Endodermal cell (in vitro differentiated cells): ENCODE data around the gene KRT6A. TPM values are rescaled to one million over a fixed set of nuclear protein-coding genes. Genes with fewer than 3 reads are reported as not detected.

ENCODE experiments used
- DNase-seq: peaks from one replicate; pipeline ENCODE4 v3.0.0-alpha.2; 2017
- H3K27ac ChIP-seq: 2 replicates; pipeline ENCODE4 v1.5.1; 2013; ENCODE audit warnings: mild to moderate bottlenecking, low read depth, low read length, moderate library complexity
- H3K27me3 ChIP-seq: 2 replicates; pipeline ENCODE4 v1.6.1; 2013; ENCODE audit warnings: mild to moderate bottlenecking, low read length, moderate library complexity; ENCODE audit not compliant: insufficient read depth, control insufficient read depth, poor library complexity, severe bottlenecking
- H3K36me3 ChIP-seq: 2 replicates; pipeline ENCODE4 v1.7.0; 2013; ENCODE audit warnings: mild to moderate bottlenecking, low read length, moderate library complexity; ENCODE audit not compliant: control insufficient read depth, insufficient read depth
- H3K4me1 ChIP-seq: one replicate; pipeline ENCODE4 v1.7.0; 2013; ENCODE audit warnings: low read length; ENCODE audit not compliant: control insufficient read depth, insufficient read depth
- H3K4me3 ChIP-seq: 2 replicates; pipeline ENCODE4 v1.5.1; 2013; ENCODE audit warnings: mild to moderate bottlenecking, low read length, moderate library complexity
- H3K9ac ChIP-seq: 2 replicates; pipeline ENCODE4 v1.6.1; 2013; ENCODE audit warnings: mild to moderate bottlenecking, low read length, moderate library complexity; ENCODE audit not compliant: poor library complexity, severe bottlenecking; ENCODE audit errors: extremely low read depth
- H3K9me3 ChIP-seq: 2 replicates; pipeline ENCODE4 v1.6.1; 2013; ENCODE audit warnings: mild to moderate bottlenecking, low read length, moderate library complexity; ENCODE audit not compliant: control insufficient read depth
- H3K27ac Mint-ChIP-seq: 2 replicates; pipeline ENCODE4 v1.8.0; 2020; ENCODE audit warnings: mixed read lengths
- H3K27me3 Mint-ChIP-seq: 2 replicates; pipeline ENCODE4 v1.8.0; 2021; ENCODE audit warnings: mild to moderate bottlenecking, mixed read lengths; ENCODE audit not compliant: insufficient read depth
- H3K36me3 Mint-ChIP-seq: 2 replicates; pipeline ENCODE4 v1.8.0; 2020; ENCODE audit warnings: low read depth, mixed read lengths
- H3K4me1 Mint-ChIP-seq: 2 replicates; pipeline ENCODE4 v1.8.0; 2020; ENCODE audit warnings: mixed read lengths
- H3K4me3 Mint-ChIP-seq: 2 replicates; pipeline ENCODE4 v1.8.0; 2020; ENCODE audit warnings: mild to moderate bottlenecking, moderate library complexity, mixed read lengths
- H3K9me3 Mint-ChIP-seq: 2 replicates; pipeline ENCODE4 v1.8.0; 2020; ENCODE audit warnings: mild to moderate bottlenecking, mixed read lengths
- WGBS, 2 experiments: methylation state at CpG; one replicate each; pipeline versions ENCODE4 v1.1.5 to v1.1.7; 2013; ENCODE audit warnings: missing lambda C conversion rate in 2 of 2, mixed read lengths in 1 of 2; ENCODE audit not compliant: insufficient coverage in 1 of 2, insufficient read length in 1 of 2; 5-methylcytosine and 5-hydroxymethylcytosine counted together
- total RNA-seq, 2 donors: library from RNA; stranded (reverse); fragmentation: NEBNext Ultra II Directional in 1 of 2; extraction: Animal tissue kit (Norgen Biotek cat#: 25700) in 1 of 2; gene quantifications; 2 replicates in 1 of 2; 3 replicates in 1 of 2; pipeline ENCODE4 v1.2.1, GENCODE V29; 2021
- TF ChIP-seq, protein P1 (sequence below): fragments of 200-600 bp; sonication (generic); conservative IDR thresholded peaks from 2 replicates; pipeline ENCODE4 v1.5.0; 2021; ENCODE audit warnings: antibody characterized with exemption, mild to moderate bottlenecking

The KRT6A gene
- total RNA-seq, 2 donors from 2014 or later, result not detected

DNA sequence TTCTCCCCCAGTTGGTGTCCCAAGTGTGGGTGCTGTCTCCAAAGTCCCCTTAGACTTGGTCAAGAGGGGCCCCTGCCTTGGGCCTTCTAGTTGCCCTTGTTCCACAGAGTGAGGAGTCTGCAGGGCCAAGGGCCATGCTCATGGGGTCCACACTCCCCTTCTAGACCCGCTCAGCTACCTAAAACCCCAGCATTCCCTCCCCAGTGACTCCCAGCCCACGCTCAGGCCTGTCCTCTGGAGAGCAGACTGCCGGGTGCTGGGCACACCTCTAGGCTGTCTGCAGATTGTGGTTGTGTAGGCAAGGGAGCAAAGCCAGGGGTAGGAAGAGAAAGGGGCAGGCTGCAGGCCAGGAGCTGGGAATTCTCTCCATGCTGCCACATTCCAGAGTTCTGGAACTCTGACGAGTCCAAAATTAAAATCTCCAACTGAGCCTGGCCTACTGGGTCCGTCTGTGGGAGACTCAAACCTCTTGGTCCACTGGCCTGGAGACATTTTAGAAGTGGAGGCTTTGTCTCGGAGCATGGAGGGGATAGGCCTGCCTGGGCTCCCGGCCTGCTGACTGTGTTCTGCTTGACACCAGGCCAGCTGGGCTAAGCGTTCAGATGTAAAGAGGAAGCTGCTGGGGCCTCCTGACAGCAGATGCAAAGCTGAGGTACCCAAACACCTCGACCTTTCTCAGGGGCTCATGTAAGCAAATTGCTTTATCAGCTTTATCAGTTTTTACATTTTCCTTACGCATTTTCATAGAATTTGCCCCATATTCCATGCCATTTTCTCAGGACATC lies 40.8 kb upstream of the KRT6A start:
- Mint-ChIP-seq H3K36me3 (no peaks in the 10 kb centered on the region), H3K9me3 (no peaks in the 10 kb centered on the region), H3K27me3 (peaks cover 4% of the 10 kb centered on the region), H3K27ac (no peak overlapping the region), H3K4me1 (no peaks in the 10 kb centered on the region), H3K4me3 (no peak overlapping the region)
- Histone ChIP-seq H3K27me3 (no peaks in the 10 kb centered on the region), H3K27ac (no peak overlapping the region), H3K4me1 (no peaks in the 10 kb centered on the region), H3K4me3 (no peak overlapping the region), H3K9ac (no peak overlapping the region), H3K9me3 (no peaks in the 10 kb centered on the region), H3K36me3 (no peaks in the 10 kb centered on the region)
- WGBS, 2 experiments, result 87 to 90% methylated on average over 8 to 10 of the region's 10 CpGs
- DNase-seq, result no peak
- TF ChIP-seq, protein P1, sequence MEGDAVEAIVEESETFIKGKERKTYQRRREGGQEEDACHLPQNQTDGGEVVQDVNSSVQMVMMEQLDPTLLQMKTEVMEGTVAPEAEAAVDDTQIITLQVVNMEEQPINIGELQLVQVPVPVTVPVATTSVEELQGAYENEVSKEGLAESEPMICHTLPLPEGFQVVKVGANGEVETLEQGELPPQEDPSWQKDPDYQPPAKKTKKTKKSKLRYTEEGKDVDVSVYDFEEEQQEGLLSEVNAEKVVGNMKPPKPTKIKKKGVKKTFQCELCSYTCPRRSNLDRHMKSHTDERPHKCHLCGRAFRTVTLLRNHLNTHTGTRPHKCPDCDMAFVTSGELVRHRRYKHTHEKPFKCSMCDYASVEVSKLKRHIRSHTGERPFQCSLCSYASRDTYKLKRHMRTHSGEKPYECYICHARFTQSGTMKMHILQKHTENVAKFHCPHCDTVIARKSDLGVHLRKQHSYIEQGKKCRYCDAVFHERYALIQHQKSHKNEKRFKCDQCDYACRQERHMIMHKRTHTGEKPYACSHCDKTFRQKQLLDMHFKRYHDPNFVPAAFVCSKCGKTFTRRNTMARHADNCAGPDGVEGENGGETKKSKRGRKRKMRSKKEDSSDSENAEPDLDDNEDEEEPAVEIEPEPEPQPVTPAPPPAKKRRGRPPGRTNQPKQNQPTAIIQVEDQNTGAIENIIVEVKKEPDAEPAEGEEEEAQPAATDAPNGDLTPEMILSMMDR, result no peak

DNA sequence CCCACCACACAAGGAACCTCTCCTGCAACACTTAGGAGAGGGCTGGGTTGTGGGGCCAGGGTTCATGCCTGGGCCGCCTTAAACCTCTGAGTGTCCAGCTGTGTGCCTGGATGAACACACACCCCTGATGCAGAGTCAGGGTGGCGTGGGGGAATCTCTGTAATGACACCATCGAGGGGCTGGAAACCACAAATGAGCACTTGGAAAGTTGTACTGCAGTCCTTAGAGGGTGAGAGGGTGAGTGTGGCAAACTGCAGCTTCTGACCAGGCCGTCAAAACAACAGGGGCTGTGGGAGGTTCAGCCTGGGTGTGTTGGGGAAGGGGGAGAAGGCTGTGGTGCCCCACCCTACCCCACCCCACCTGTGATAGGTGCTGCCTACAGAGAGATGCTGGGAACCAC lies 39.6 kb upstream of the KRT6A start:
- Histone ChIP-seq H3K9me3 (no peaks in the 10 kb centered on the region), H3K9ac (no peak overlapping the region), H3K4me3 (no peak overlapping the region), H3K36me3 (no peaks in the 10 kb centered on the region), H3K27me3 (no peaks in the 10 kb centered on the region), H3K4me1 (no peaks in the 10 kb centered on the region), H3K27ac (no peak overlapping the region)
- no peak overlapping the region for H3K4me3 Mint-ChIP-seq
- DNase-seq, result no peak
- TF ChIP-seq, protein P1, result no peak
- H3K9me3 Mint-ChIP-seq, result no peaks in the 10 kb centered on the region
- 62 to 64% methylated on average over 3 to 4 of the region's 4 CpGs for WGBS, 2 experiments
- H3K27me3 Mint-ChIP-seq, result peaks cover 3% of the 10 kb centered on the region
- H3K36me3 Mint-ChIP-seq, result no peaks in the 10 kb centered on the region
- no peak overlapping the region for H3K27ac Mint-ChIP-seq
- H3K4me1 Mint-ChIP-seq, result no peaks in the 10 kb centered on the region

DNA sequence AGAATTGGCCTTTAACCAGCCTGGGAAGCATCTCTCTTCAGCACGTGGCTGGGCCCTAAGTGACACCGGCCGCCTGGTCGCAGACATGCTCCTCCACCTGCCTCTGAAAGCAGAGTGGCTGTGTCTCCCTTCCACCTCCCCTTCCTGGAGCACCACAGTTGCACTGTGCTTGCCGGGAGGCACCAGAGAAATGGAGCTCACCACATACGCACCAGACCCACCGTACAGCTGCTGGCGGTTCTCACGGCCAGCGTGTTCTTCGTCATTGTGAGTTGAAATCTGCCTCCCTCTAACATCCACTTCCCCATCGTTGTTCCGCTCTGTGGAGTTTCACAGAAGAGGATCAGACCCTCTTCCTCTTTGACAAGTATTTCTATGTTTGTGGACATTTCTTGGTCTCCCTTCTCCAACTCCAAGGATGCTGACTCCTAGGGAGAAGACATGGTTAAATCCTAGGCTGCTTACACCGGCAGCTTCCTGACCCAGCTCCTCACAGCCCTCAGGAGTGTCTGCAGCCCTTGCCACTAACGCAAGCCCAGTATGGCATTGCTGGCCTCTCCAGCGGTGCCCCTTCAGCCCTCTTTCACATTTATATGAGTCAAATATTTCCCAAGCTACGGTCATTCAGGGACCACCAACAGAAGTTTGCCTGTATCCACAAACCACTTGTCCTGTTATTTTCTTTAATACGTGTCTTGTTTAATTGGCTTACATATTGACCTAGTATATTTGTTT lies 38.7 kb upstream of the KRT6A start:
- no peaks in the 10 kb centered on the region for H3K9me3 ChIP-seq
- no peak overlapping the region for H3K27ac ChIP-seq
- H3K27ac Mint-ChIP-seq, result no peak overlapping the region
- H3K4me3 Mint-ChIP-seq, result no peak overlapping the region
- TF ChIP-seq, protein P1, result no peak
- H3K36me3 ChIP-seq, result no peaks in the 10 kb centered on the region
- H3K9me3 Mint-ChIP-seq, result no peaks in the 10 kb centered on the region
- peaks cover 2% of the 10 kb centered on the region for H3K27me3 Mint-ChIP-seq
- DNase-seq, result no peak
- no peak overlapping the region for H3K9ac ChIP-seq
- 68 to 80% methylated on average over 11 to 17 of the region's 18 CpGs for WGBS, 2 experiments
- no peaks in the 10 kb centered on the region for H3K36me3 Mint-ChIP-seq
- no peaks in the 10 kb centered on the region for H3K4me1 Mint-ChIP-seq
- H3K27me3 ChIP-seq, result no peaks in the 10 kb centered on the region
- no peak overlapping the region for H3K4me3 ChIP-seq
- no peaks in the 10 kb centered on the region for H3K4me1 ChIP-seq
